Measurements from ENCODE around the gene ALG14.
A peak's percentile ranks its signal among the peaks of the same experiment; 100 is the strongest.

Gene ALG14

GRCh38 chr1:94927405-94928175, 145.2 kb downstream of the ALG14 start:
- peak; percentile 62 for DNase-seq (ENCODE audit: low spot score)

GRCh38 chr1:94926915-94927404, 145.8 kb downstream of the ALG14 start, which contains the start of gene CNN3:
TSS of gene CNN3 (minus strand) at chr1:94927110. CDS start at chr1:94926894, 216 bp downstream.
- DNase-seq (ENCODE audit: low spot score), result peak; percentile 86

DNA sequence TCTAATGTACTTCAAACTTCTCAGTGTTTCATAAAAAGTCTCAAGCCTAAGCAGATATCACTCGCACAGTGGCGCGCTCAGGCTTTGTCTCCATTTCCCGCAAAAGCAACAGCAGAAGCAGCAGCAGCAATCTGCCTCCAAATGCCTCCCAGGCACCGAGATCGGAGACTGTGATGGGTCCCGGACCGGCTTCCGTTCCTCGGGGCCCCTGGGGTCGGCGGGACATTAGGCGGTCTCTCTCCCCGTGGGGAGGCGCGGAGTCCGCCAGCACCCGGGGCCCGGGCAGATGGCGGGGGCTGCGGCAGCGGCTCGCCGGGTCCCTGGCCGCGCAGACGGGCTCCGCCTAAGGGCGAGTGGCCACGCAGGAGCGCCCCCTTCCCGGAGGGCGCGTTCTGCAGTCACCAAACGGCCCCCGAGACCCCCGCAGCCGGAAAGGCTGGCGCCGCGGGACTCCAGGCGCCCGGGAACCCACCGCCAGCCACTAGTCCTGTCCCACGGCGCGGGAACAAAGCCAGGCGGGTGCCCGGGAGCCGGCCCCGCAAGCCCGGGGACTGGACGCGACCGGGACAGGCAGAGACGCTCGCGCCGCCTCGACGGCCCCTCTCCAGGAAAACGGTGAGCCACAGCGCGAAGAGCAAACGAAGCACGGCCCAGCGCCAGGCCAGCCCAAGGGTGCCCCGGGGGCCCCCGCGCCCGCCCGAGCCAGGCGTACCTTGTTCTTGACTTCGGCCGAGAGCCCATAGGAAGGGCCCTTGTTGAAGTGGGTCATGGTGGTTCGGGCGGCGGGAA, 146.4 kb downstream of the ALG14 start:
- DNase-seq (ENCODE audit: low spot score), result peak; percentile 42

- peak; percentile 83 for DNase-seq (ENCODE audit: low spot score)
Observed at GRCh38 chr1:94925561-94926125, 147.1 kb downstream of the ALG14 start.

DNA sequence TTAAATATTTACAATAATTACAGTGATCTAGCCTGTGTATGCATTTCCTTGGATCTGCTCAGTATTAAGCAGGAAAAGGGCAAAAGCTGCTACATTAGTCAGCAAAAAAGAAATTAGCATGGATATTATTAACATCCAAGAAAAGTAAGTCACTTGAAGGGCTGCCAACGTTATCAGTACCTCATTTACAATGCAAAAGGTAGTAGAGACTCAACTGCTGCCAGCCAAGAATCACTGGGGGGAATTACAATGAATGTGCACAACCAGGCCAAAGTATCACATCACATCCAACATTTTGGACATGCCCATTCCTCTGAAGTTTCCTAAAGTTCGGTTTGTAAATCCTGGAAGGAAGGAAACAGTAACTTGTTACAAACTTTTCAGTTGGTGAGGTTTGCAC, 147.7 kb downstream of the ALG14 start:
- peak; percentile 28 for DNase-seq (ENCODE audit: low spot score)
